Measurements from ENCODE around the gene GGNBP2. TPM values are rescaled to one million over a fixed set of nuclear protein-coding genes. Genes with fewer than 3 reads are reported as not detected.
"Not testable (repeated sequence)": the region's sequence is repeated elsewhere in the genome, so short reads cannot be mapped to it uniquely, and the experiment has no call there.

The GGNBP2 gene
- total RNA-seq, 1 experiment from 2014 or later = 27.6 TPM

- Histone ChIP-seq H3K4me3 (ENCODE audit: insufficient read depth, low read depth, low read length) (no peak overlapping the region), H3K27me3 (ENCODE audit: control insufficient read depth, insufficient read depth, low read length) (no peaks in the 10 kb centered on the region; the same call in 1 of the 2 replicates), H3K36me3 (replicated peaks; ENCODE audit: control insufficient read depth, insufficient read depth, low read length) (peaks cover 9% of the 10 kb centered on the region)
- DNase-seq = no peak
Observed at GRCh38 chr17:36597866-36598777, 53.4 kb downstream of the GGNBP2 start.

DNA sequence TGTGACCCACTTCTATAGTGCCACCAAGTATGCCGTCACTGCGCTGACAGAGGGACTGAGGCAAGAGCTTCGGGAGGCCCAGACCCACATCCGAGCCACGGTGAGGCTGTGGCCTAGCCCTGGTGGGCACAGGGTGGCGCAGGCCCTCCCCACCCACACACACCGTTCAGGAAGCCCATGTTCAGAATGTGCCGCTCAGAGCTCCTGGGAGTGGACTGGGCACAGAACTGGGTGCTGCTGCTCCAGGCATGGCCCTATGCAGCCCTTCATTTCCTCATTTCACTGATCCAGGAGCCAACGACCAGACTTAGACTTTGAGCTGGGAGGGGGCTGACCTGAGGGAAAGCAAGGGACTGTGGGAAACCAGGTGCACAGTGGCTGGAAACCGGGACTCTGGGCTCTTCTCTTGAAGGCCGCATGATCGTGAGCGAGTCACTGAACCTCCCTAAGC lies 54.3 kb downstream of the GGNBP2 start:
- no peak overlapping the region for H3K4me3 ChIP-seq (ENCODE audit: insufficient read depth, low read depth, low read length)
- H3K36me3 ChIP-seq (replicated peaks; ENCODE audit: control insufficient read depth, insufficient read depth, low read length) = peaks cover 9% of the 10 kb centered on the region
- DNase-seq = no peak
- H3K27me3 ChIP-seq (ENCODE audit: control insufficient read depth, insufficient read depth, low read length) = no peaks in the 10 kb centered on the region; the same call in 1 of the 2 replicates

GRCh38 chr17:36599546-36600250 lies 55.0 kb downstream of the GGNBP2 start:
- no peak overlapping the region for H3K4me3 ChIP-seq (ENCODE audit: insufficient read depth, low read depth, low read length)
- no peak for DNase-seq
- H3K27me3 ChIP-seq (ENCODE audit: control insufficient read depth, insufficient read depth, low read length) = no peaks in the 10 kb centered on the region; the same call in 1 of the 2 replicates
- H3K36me3 ChIP-seq (replicated peaks; ENCODE audit: control insufficient read depth, insufficient read depth, low read length) = peaks cover 9% of the 10 kb centered on the region

DNA sequence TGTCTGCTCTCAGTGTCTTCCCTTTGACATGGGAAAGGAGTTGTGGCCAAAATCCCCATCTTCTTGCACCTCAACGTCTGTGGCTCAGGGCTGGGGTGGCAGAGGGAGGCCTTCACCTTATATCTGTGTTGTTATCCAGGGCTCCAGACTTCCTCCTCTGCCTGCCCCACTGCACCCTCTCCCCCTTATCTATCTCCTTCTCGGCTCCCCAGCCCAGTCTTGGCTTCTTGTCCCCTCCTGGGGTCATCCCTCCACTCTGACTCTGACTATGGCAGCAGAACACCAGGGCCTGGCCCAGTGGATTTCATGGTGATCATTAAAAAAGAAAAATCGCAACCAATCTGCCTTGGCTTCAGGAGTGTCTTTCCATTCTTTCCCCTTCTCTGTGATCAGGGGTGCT lies 55.7 kb downstream of the GGNBP2 start:
- H3K27me3 ChIP-seq (ENCODE audit: control insufficient read depth, insufficient read depth, low read length) = no peaks in the 10 kb centered on the region; the same call in 1 of the 2 replicates
- H3K4me3 ChIP-seq (ENCODE audit: insufficient read depth, low read depth, low read length) = no peak overlapping the region
- DNase-seq = no peak
- peaks cover 7% of the 10 kb centered on the region; the same call in 1 of the 2 replicates for H3K36me3 ChIP-seq (replicated peaks; ENCODE audit: control insufficient read depth, insufficient read depth, low read length)

DNA sequence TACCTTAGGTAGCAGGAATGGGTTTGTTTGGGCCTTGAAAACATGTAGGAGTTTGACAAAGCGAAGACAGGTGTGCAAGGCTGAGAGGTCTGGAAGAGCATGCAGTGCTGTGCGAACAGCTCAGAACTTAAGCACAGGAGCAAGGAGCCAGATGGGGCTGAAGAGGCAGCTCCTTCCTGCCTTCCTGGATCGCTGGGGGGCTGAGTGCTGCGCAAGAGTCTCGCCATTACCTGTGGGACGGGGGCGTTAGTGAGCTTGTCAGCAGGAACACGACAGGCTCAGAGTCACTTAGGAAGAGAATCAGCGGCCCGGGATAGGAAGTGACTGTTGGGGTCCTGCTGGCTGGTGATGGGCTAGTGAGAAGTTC lies 56.2 kb downstream of the GGNBP2 start:
- H3K36me3 ChIP-seq (replicated peaks; ENCODE audit: control insufficient read depth, insufficient read depth, low read length) = peaks cover 7% of the 10 kb centered on the region; the same call in 1 of the 2 replicates
- DNase-seq = peak; percentile 72
- no peaks in the 10 kb centered on the region; the same call in 1 of the 2 replicates for H3K27me3 ChIP-seq (ENCODE audit: control insufficient read depth, insufficient read depth, low read length)
- peak overlapping the region; percentile 95 for H3K4me3 ChIP-seq (ENCODE audit: insufficient read depth, low read depth, low read length)

GRCh38 chr17:36601303-36602029 lies 56.7 kb downstream of the GGNBP2 start, which contains the start of gene MRM1:
Gene MRM1 (plus strand): TSS chr17:36601583. CDS start chr17:36601811, 228 bp downstream.
- H3K36me3 ChIP-seq (replicated peaks; ENCODE audit: control insufficient read depth, insufficient read depth, low read length) = peaks cover 7% of the 10 kb centered on the region; the same call in 1 of the 2 replicates
- peak; percentile 97 for DNase-seq
- peak within 1 kb of the TSS; percentile 95 for H3K4me3 ChIP-seq (ENCODE audit: insufficient read depth, low read depth, low read length)
- H3K27me3 ChIP-seq (ENCODE audit: control insufficient read depth, insufficient read depth, low read length) = no peaks in the 10 kb centered on the region; the same call in 1 of the 2 replicates

DNA sequence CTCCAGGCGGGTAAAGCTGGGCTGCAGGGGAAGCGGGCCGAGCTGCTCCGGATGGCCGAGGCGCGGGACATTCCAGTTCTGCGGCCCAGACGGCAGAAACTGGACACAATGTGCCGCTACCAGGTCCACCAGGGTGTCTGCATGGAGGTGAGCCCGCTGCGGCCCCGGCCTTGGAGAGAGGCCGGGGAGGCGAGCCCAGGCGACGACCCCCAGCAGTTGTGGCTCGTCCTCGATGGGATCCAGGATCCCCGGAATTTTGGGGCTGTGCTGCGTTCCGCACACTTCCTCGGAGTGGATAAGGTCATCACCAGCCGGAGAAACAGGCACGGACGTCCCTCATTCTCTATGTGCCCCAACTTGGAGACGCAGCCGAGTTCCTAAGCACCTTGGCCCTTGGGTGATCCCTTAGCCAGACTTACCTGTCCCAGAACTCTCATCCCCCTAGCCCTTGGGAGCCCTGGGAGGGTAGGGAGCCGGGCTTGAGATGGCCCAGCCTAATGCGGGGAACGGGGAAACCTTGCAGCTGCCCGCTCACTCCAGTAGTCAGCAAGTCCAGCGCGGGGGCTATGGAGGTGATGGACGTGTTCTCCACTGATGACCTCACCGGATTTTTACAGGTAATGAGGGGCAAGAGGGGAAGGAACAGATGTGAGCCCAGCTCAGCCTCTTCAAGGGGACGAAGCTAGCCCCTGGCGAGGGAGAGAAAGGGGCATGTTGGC lies 57.5 kb downstream of the GGNBP2 start:
- H3K27me3 ChIP-seq (ENCODE audit: control insufficient read depth, insufficient read depth, low read length) = no peaks in the 10 kb centered on the region; the same call in 1 of the 2 replicates
- DNase-seq = no peak
- H3K36me3 ChIP-seq (replicated peaks; ENCODE audit: control insufficient read depth, insufficient read depth, low read length) = peaks cover 5% of the 10 kb centered on the region; the same call in 1 of the 2 replicates
- peak overlapping the region; percentile 95 for H3K4me3 ChIP-seq (ENCODE audit: insufficient read depth, low read depth, low read length)

- Histone ChIP-seq H3K36me3 (replicated peaks; ENCODE audit: control insufficient read depth, insufficient read depth, low read length) (peaks cover 3% of the 10 kb centered on the region; the same call in 1 of the 2 replicates), H3K27me3 (ENCODE audit: control insufficient read depth, insufficient read depth, low read length) (no peaks in the 10 kb centered on the region; the same call in 1 of the 2 replicates), H3K4me3 (ENCODE audit: insufficient read depth, low read depth, low read length) (peak overlapping the region; percentile 95)
- peak; percentile 90 for DNase-seq
Observed at GRCh38 chr17:36602924-36603384, 58.2 kb downstream of the GGNBP2 start.

- not testable (repeated sequence) for H3K27me3 ChIP-seq (ENCODE audit: control insufficient read depth, insufficient read depth, low read length); H3K36me3 ChIP-seq (replicated peaks; ENCODE audit: control insufficient read depth, insufficient read depth, low read length); DNase-seq; H3K4me3 ChIP-seq (ENCODE audit: insufficient read depth, low read depth, low read length)
Observed at GRCh38 chr17:36605028-36605427, 60.3 kb downstream of the GGNBP2 start.

- DNase-seq = no peak
- no peak overlapping the region for H3K4me3 ChIP-seq (ENCODE audit: insufficient read depth, low read depth, low read length)
- H3K36me3 ChIP-seq (replicated peaks; ENCODE audit: control insufficient read depth, insufficient read depth, low read length) = no peaks in the 10 kb centered on the region
- H3K27me3 ChIP-seq (ENCODE audit: control insufficient read depth, insufficient read depth, low read length) = no peaks in the 10 kb centered on the region
Observed at GRCh38 chr17:36608280-36608679, 63.6 kb downstream of the GGNBP2 start.

GRCh38 chr17:36608794-36609497 lies 64.2 kb downstream of the GGNBP2 start:
- peak; percentile 80 for DNase-seq
- Histone ChIP-seq H3K4me3 (ENCODE audit: insufficient read depth, low read depth, low read length) (no peak overlapping the region), H3K36me3 (replicated peaks; ENCODE audit: control insufficient read depth, insufficient read depth, low read length) (no peaks in the 10 kb centered on the region), H3K27me3 (ENCODE audit: control insufficient read depth, insufficient read depth, low read length) (no peaks in the 10 kb centered on the region)

DNA sequence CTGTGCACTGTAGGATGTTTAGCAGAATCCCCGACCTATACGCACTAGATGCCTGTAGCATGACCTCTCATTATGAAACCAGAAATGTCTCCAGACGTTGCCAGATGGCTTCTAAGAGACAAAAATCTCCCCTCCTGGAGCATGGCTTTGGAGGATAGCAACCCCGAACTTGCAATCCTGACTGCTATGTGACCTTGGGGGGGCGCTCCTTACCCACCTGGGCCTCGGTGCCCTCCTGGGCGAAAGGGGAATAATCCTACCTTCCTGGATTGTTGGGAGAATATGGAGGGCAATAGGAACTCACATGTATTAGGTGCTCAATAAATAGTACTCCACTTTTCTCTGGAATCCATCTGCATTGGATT lies 64.8 kb downstream of the GGNBP2 start:
- DNase-seq = peak; percentile 72
- H3K36me3 ChIP-seq (replicated peaks; ENCODE audit: control insufficient read depth, insufficient read depth, low read length) = no peaks in the 10 kb centered on the region
- H3K27me3 ChIP-seq (ENCODE audit: control insufficient read depth, insufficient read depth, low read length) = no peaks in the 10 kb centered on the region
- no peak overlapping the region for H3K4me3 ChIP-seq (ENCODE audit: insufficient read depth, low read depth, low read length)

- no peak overlapping the region for H3K4me3 ChIP-seq (ENCODE audit: insufficient read depth, low read depth, low read length)
- H3K36me3 ChIP-seq (replicated peaks; ENCODE audit: control insufficient read depth, insufficient read depth, low read length) = no peaks in the 10 kb centered on the region
- no peak for DNase-seq
- H3K27me3 ChIP-seq (ENCODE audit: control insufficient read depth, insufficient read depth, low read length) = no peaks in the 10 kb centered on the region
Observed at GRCh38 chr17:36610474-36610873, 65.8 kb downstream of the GGNBP2 start.

Data from H7 (cell line).